Suprapubic skin (tissue), 3 donors: ENCODE results near the gene PSMC2.

Experiments
- POLR2AphosphoS5 ChIP-seq, 3 donors: sonication (generic); formaldehyde crosslinking; IDR thresholded peaks; one replicate each; pipeline ENCODE4 v1.6.1; 2017; ENCODE audit warnings: antibody characterized with exemption in 3 of 3
- TF ChIP-seq, protein P1 (sequence below), 2 donors: fragments of 200-600 bp in 1 of 2; fragments of 450-650 bp in 1 of 2; sonication (generic) in 1 of 2; IDR thresholded peaks; one replicate each; pipeline ENCODE4 v1.5.1; 2016 to 2019; ENCODE audit warnings: antibody characterized with exemption in 2 of 2, mild to moderate bottlenecking in 1 of 2, moderate library complexity in 1 of 2

DNA sequence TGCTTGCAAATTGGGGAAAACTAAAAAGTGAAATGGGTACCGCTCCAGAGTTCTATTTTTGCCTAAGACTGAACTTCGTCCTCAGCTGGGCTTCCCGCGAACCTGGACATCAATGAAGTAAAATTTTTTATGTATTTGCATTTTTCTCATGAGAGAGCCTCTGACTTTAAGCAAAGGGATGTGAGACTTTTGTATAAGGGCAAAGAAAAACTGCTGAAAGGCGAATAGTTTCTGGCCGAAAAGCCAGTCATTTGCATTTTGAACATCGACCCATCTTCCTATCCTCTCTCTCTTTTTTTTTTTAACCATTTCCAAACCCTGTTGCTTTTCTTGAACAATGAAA, 49.6 kb upstream of the PSMC2 start:
- TF ChIP-seq, protein P1, sequence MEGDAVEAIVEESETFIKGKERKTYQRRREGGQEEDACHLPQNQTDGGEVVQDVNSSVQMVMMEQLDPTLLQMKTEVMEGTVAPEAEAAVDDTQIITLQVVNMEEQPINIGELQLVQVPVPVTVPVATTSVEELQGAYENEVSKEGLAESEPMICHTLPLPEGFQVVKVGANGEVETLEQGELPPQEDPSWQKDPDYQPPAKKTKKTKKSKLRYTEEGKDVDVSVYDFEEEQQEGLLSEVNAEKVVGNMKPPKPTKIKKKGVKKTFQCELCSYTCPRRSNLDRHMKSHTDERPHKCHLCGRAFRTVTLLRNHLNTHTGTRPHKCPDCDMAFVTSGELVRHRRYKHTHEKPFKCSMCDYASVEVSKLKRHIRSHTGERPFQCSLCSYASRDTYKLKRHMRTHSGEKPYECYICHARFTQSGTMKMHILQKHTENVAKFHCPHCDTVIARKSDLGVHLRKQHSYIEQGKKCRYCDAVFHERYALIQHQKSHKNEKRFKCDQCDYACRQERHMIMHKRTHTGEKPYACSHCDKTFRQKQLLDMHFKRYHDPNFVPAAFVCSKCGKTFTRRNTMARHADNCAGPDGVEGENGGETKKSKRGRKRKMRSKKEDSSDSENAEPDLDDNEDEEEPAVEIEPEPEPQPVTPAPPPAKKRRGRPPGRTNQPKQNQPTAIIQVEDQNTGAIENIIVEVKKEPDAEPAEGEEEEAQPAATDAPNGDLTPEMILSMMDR (IDR thresholded peaks at IDR 0.05) = no peak
- TF ChIP-seq POLR2AphosphoS5 (IDR thresholded peaks at IDR 0.05) = no peak
